PC-9 (cell line): Measurements from ENCODE around the gene C1orf185. TPM values are rescaled to one million over a fixed set of nuclear protein-coding genes. Genes with fewer than 3 reads are reported as not detected.

ENCODE experiments used
- BruUV-seq: library from RNA; stranded (reverse); fragments of 400-500 nt; replicated peaks from 2 replicates; lab custom pipeline; 2021; lab: Mats Ljungman, UMichigan
- CTCF ChIA-PET: fragments of 300-600 bp; sonication (Branson Sonifier 250); formaldehyde crosslinking; loops from one replicate; lab custom pipeline; 2022; ENCODE audit warnings: antibody characterized with exemption; lab: Charles Lee
- POLR2A ChIA-PET: fragments of 300-600 bp; sonication (Branson Sonifier 250); formaldehyde crosslinking; loops from one replicate; lab custom pipeline; 2022; ENCODE audit warnings: antibody characterized with exemption; ENCODE audit not compliant: unreplicated experiment; lab: Charles Lee
- DNase-seq, 2 experiments: peaks; one replicate each; pipeline versions ENCODE4 v3.0.0 to v3.0.0-alpha.2; 2015 to 2022; ENCODE audit warnings: mixed read lengths in 1 of 2
- H2AFZ ChIP-seq: fragments of 200-600 bp; sonication (generic); 2 replicates; pipeline ENCODE4 v1.8.1; 2017; ENCODE audit warnings: antibody characterized with exemption
- H3F3A ChIP-seq: fragments of 200-600 bp; sonication (generic); 2 replicates; pipeline ENCODE4 v1.8.1; 2017; ENCODE audit warnings: antibody characterized with exemption, mild to moderate bottlenecking, low read depth; ENCODE audit not compliant: insufficient read depth
- H3K27ac ChIP-seq: fragments of 200-600 bp; sonication (generic); 2 replicates; pipeline ENCODE4 v1.6.1; 2016; ENCODE audit warnings: mixed run types
- H3K27me3 ChIP-seq: fragments of 200-600 bp; sonication (generic); 2 replicates; pipeline ENCODE4 v1.6.1; 2016; ENCODE audit warnings: low read depth, mixed run types; ENCODE audit not compliant: insufficient read depth
- H3K36me3 ChIP-seq: fragments of 200-600 bp; sonication (generic); 2 replicates; pipeline ENCODE4 v1.6.1; 2016; ENCODE audit warnings: low read depth, mixed run types
- H3K4me1 ChIP-seq: fragments of 200-600 bp; sonication (generic); replicated peaks from 2 replicates; pipeline ENCODE4 v1.6.1; 2016; ENCODE audit warnings: mixed run types; ENCODE audit not compliant: insufficient read depth
- H3K4me2 ChIP-seq: fragments of 200-600 bp; sonication (generic); 2 replicates; pipeline ENCODE4 v1.6.1; 2017; ENCODE audit warnings: mixed run types
- H3K4me3 ChIP-seq: fragments of 200-600 bp; sonication (generic); 2 replicates; pipeline ENCODE4 v1.6.1; 2016; ENCODE audit warnings: mixed run types
- H3K79me2 ChIP-seq: fragments of 200-600 bp; sonication (generic); 2 replicates; pipeline ENCODE4 v1.6.1; 2017; ENCODE audit warnings: low read depth, mixed run types
- H3K9me2 ChIP-seq: fragments of 200-600 bp; sonication (generic); 2 replicates; pipeline ENCODE4 v1.8.1; 2017; ENCODE audit warnings: mild to moderate bottlenecking; ENCODE audit not compliant: insufficient read depth
- H3K9me3 ChIP-seq: fragments of 200-600 bp; sonication (generic); 2 replicates; pipeline ENCODE4 v1.8.1; 2016; ENCODE audit warnings: low read depth; ENCODE audit not compliant: insufficient read depth
- H4K20me1 ChIP-seq: fragments of 200-600 bp; sonication (generic); 2 replicates; pipeline ENCODE4 v1.8.1; 2017; ENCODE audit not compliant: insufficient read depth
- EZH2 ChIP-seq: fragments of 200-600 bp; sonication (generic); IDR thresholded peaks from 2 replicates; pipeline ENCODE4 v1.8.0; 2017; ENCODE audit warnings: antibody characterized with exemption, low read depth
- intact Hi-C: fragments of 100-400 bp; cut with micrococcal nuclease; formaldehyde crosslinking; loops from one replicate; pipeline ENCODE4 v1.10.0; 2022; ENCODE audit not compliant: unreplicated experiment
- total RNA-seq: library from RNA; stranded (reverse); gene quantifications from 2 replicates; pipeline ENCODE4 v1.2.3, GENCODE V29; 2021
- TF ChIP-seq, protein P1 (sequence below): fragments of 200-600 bp; sonication (generic); conservative IDR thresholded peaks from 2 replicates; pipeline ENCODE4 v1.6.1; 2017; ENCODE audit warnings: mixed run types, antibody characterized with exemption, mild to moderate bottlenecking, moderate library complexity

C1orf185 gene
- total RNA-seq, 1 experiment from 2014 or later: not detected

DNA sequence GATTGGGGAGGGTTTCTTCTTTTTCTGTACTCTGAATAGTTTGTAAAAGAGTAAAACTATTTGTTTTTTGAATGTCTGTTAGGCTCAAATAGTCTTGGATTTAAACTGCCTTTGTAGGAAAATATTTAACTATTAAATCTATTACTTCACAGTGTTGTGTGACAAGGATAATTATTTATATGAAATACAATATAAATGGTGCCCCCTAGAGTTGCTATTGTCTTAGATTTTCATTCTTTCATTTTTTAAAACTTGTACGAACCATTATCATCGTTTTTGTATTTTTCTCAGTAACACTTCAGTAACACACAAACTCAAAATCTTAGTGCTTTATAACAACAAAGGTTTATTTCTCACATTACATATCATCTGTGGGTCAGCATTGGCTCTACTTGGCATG, 37.4 kb downstream of the C1orf185 start:
- H3K27ac ChIP-seq: no peak overlapping the region
- no peak overlapping the region for H3K4me2 ChIP-seq
- H3K4me3 ChIP-seq: no peak overlapping the region
- H4K20me1 ChIP-seq: no peaks in the 10 kb centered on the region
- BruUV-seq: no TSS peak
- no peaks in the 10 kb centered on the region for H3K9me3 ChIP-seq
- TF ChIP-seq, protein P1, sequence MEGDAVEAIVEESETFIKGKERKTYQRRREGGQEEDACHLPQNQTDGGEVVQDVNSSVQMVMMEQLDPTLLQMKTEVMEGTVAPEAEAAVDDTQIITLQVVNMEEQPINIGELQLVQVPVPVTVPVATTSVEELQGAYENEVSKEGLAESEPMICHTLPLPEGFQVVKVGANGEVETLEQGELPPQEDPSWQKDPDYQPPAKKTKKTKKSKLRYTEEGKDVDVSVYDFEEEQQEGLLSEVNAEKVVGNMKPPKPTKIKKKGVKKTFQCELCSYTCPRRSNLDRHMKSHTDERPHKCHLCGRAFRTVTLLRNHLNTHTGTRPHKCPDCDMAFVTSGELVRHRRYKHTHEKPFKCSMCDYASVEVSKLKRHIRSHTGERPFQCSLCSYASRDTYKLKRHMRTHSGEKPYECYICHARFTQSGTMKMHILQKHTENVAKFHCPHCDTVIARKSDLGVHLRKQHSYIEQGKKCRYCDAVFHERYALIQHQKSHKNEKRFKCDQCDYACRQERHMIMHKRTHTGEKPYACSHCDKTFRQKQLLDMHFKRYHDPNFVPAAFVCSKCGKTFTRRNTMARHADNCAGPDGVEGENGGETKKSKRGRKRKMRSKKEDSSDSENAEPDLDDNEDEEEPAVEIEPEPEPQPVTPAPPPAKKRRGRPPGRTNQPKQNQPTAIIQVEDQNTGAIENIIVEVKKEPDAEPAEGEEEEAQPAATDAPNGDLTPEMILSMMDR: peak; percentile 50; the same call in 1 of the 2 replicates
- TF ChIP-seq EZH2: no peak
- no peaks in the 10 kb centered on the region for H3K4me1 ChIP-seq
- no peaks in the 10 kb centered on the region for H3F3A ChIP-seq
- ChIA-PET CTCF (interaction anchor here (0.8 to 1.6 kb wide), 2 partner anchors 50 to 266 kb away, joined by 4 read pairs; no protein-coding TSS in a partner anchor), POLR2A (no interaction called here)
- no peak overlapping the region for H2AFZ ChIP-seq
- no peaks in the 10 kb centered on the region for H3K79me2 ChIP-seq
- intact Hi-C loops: loop anchor here (5.0 kb wide), 1 partner anchor 172 kb away; no protein-coding TSS in a partner anchor
- H3K9me2 ChIP-seq: 0 out of 2 replicates have a peak, but pooled peaks cover 3% of the 10 kb centered on the region
- DNase-seq: no peak
- H3K36me3 ChIP-seq: no peaks in the 10 kb centered on the region
- no peaks in the 10 kb centered on the region for H3K27me3 ChIP-seq

DNA sequence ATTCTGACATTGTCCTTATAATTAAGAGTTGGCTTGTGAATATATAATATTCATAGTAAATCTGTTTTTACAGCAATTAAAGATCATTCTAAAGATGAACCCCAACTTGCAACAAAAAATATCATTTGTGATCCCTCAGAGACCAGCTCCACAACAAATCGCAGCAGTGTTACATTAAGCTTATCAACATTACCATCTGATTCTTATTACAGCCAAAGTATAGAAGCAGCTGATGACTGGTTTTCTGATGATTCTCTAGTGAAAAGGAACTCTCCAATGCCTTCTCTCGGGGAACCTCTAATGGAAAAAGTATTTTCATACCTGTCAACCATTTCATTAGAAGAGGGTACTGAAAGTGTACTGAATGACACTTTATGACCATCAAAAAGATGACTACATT, 45.4 kb downstream of the C1orf185 start:
- TF ChIP-seq, protein P1: no peak
- TF ChIP-seq EZH2: no peak
- Histone ChIP-seq H3K9me2 (no peaks in the 10 kb centered on the region), H4K20me1 (no peaks in the 10 kb centered on the region), H3K4me2 (no peak overlapping the region), H3K27ac (no peak overlapping the region), H3K36me3 (no peaks in the 10 kb centered on the region), H3F3A (no peaks in the 10 kb centered on the region), H3K9me3 (no peaks in the 10 kb centered on the region), H3K79me2 (no peaks in the 10 kb centered on the region), H2AFZ (no peak overlapping the region), H3K27me3 (no peaks in the 10 kb centered on the region), H3K4me1 (peaks cover 16% of the 10 kb centered on the region), H3K4me3 (no peak overlapping the region)
- BruUV-seq: no TSS peak
- intact Hi-C loops: no loop called here
- DNase-seq: no peak
- POLR2A ChIA-PET: no interaction called here
- CTCF ChIA-PET: no interaction called here

DNA sequence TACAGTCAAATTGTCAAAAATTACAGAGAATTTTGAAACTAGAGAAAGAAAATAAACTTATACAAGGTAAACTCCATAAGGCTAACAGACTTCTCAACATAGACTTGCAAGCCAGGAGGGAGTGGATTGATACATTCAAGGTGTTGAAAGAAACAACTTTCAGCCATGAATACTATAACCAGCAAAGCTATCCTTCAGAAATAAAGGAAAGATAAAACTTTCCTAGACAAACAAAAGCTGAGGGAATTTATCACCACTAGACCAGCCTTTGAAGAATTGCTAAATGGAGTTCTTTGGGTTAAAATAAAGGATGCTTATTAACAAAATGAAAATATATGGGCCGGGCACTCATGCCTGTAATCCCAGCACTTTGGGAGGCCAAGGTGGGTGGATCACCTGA, 52.7 kb downstream of the C1orf185 start:
- no peak overlapping the region for H3K4me3 ChIP-seq
- no TSS peak for BruUV-seq
- H3K4me2 ChIP-seq: no peak overlapping the region
- no peaks in the 10 kb centered on the region for H3K27me3 ChIP-seq
- DNase-seq: no peak
- H3K27ac ChIP-seq: no peak overlapping the region
- ChIA-PET POLR2A (no interaction called here), CTCF (no interaction called here)
- no peaks in the 10 kb centered on the region for H3F3A ChIP-seq
- 0 out of 2 replicates have a peak, but pooled peaks cover 9% of the 10 kb centered on the region for H3K4me1 ChIP-seq
- TF ChIP-seq, protein P1: no peak
- no peak for TF ChIP-seq EZH2
- H3K9me2 ChIP-seq: peaks cover 3% of the 10 kb centered on the region; the same call in 1 of the 2 replicates
- no peaks in the 10 kb centered on the region for H4K20me1 ChIP-seq
- H3K9me3 ChIP-seq: peaks cover 7% of the 10 kb centered on the region; the same call in 1 of the 2 replicates
- H3K36me3 ChIP-seq: no peaks in the 10 kb centered on the region
- H2AFZ ChIP-seq: no peak overlapping the region
- no peaks in the 10 kb centered on the region for H3K79me2 ChIP-seq
- intact Hi-C loops: no loop called here
